Measurements from ENCODE around the gene RNASEH2A.
A peak's percentile ranks its signal among the peaks of the same experiment; 100 is the strongest.
"Not testable (repeated sequence)": the region's sequence is repeated elsewhere in the genome, so short reads cannot be mapped to it uniquely, and the experiment has no call there.

The RNASEH2A gene

DNA sequence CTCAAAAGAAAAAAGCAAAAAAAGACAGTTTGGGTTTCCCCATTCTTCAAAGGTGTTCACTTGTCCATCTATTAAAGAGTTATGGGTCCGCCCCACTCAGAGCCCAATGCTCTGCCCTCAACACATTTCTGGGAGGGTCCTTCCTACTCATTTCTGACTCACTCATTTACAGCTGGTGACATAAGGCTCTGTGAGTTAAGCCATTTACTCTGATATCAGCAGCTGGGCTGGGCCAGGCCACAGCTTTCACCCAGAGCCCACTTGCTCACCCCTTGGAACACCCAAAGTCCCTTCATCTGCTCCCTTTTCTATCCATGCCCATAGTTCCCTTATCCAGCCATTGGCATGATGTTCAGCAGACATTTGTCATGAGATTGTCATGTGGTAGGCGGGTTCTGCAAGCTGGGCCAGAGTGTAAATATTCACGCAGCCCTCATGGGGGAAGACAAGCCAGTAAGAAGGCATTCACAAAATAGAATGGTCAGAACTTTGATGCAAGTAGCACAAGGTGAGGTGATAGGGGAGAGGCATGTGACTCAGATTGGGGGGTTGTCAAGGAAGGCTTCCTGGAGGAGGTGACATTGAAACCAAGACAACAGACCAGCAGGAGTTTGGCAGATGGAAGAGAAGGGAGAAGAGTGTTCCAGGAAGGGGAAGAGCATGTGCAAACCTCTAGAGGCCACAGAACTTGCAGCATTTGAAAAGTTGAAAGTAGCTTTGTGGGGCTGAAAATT, 37.8 kb downstream of the RNASEH2A start:
- in situ Hi-C loops (cut with MboI; ENCODE audit: low pct_unique_long_range_greater_than_20kb, low sequenced_read_pairs, unreplicated experiment): loop anchor here (10.0 kb wide), 1 partner anchor 79 kb away; no protein-coding TSS in a partner anchor
- DNase-seq (ENCODE audit: low spot score): no peak
- no peak for TF ChIP-seq CTCF (IDR thresholded peaks at IDR 0.05; ENCODE audit: extremely low read depth, insufficient read depth, missing control alignments)

DNA sequence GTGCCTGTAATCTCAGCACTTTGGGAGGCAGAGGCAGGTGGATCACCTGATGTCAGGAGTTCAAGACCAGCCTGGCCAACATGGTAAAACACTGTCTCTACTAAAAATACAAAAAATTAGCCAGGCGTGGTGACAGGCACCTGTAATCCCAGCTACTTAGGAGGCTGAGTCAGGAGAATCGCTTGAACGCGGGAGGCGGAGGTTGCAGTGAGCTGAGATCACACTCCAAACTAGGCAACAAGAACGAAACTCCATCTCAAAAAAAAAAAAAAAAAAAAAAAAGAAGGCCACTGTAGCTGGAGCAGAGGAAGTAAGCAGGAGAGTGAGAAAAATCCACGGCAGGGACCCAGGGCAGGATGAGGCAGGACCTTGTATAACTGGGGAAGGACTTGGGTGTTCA, 40.2 kb downstream of the RNASEH2A start:
- not testable (repeated sequence) for DNase-seq (ENCODE audit: low spot score)
- in situ Hi-C loops (cut with MboI; ENCODE audit: low pct_unique_long_range_greater_than_20kb, low sequenced_read_pairs, unreplicated experiment): loop anchor here (10.0 kb wide), 1 partner anchor 82 kb away; no protein-coding TSS in a partner anchor

DNA sequence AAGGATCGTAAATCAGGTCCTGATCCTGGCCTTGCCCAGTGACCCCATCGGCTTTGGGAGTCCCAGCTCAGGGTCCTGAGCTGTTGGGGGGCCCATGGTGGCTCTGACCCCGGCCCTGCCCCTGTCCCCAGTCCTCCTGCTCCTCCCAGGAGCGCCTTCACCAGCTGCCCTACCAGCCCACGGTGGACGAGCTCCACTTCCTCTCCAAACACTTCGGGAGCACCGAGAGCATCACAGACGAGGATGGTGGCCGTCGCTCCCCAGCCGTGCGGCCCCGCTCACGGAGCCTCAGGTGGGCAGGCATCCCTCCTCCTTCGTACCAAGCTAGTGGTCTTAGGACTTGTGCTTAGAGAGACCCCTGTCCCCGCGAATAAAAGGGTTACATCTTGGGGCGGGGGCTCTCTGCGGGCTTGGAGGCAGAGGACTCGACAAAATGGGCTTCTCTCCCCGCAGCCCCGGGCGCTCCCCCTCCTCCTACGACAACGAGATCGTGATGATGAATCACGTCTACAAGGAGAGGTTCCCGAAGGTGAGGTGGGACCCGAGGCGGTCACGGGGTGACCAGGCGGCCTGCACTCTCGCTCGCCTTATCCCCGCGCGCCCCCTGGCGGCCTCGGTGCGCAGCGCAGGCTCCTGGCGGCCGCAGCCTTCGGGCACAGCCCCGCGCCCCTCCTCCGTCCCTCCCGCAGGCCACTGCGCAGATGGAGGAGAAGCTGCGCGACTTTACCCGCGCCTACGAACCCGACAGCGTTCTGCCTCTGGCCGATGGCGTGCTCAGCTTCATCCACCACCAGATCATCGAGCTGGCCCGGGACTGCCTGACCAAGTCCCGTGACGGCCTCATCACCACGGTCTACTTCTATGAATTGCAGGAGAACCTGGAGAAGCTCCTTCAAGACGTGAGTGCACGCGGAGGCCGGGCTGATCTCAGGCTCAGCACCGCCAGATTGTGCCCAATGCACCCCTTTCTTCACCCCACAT, 41.1 kb downstream of the RNASEH2A start:
- in situ Hi-C loops (cut with MboI; ENCODE audit: low pct_unique_long_range_greater_than_20kb, low sequenced_read_pairs, unreplicated experiment): loop anchor here (10.0 kb wide), 1 partner anchor 83 kb away; no protein-coding TSS in a partner anchor
- peak; percentile 93 for DNase-seq (ENCODE audit: low spot score)
- peak; percentile 100 for TF ChIP-seq CTCF (IDR thresholded peaks at IDR 0.05; ENCODE audit: extremely low read depth, insufficient read depth, missing control alignments)

GRCh38 chr19:12856653-12857052, 50.3 kb downstream of the RNASEH2A start:
- DNase-seq (ENCODE audit: low spot score): no peak
- in situ Hi-C loops (cut with MboI; ENCODE audit: low pct_unique_long_range_greater_than_20kb, low sequenced_read_pairs, unreplicated experiment): no loop called here
- TF ChIP-seq CTCF (IDR thresholded peaks at IDR 0.05; ENCODE audit: extremely low read depth, insufficient read depth, missing control alignments): no peak

DNA sequence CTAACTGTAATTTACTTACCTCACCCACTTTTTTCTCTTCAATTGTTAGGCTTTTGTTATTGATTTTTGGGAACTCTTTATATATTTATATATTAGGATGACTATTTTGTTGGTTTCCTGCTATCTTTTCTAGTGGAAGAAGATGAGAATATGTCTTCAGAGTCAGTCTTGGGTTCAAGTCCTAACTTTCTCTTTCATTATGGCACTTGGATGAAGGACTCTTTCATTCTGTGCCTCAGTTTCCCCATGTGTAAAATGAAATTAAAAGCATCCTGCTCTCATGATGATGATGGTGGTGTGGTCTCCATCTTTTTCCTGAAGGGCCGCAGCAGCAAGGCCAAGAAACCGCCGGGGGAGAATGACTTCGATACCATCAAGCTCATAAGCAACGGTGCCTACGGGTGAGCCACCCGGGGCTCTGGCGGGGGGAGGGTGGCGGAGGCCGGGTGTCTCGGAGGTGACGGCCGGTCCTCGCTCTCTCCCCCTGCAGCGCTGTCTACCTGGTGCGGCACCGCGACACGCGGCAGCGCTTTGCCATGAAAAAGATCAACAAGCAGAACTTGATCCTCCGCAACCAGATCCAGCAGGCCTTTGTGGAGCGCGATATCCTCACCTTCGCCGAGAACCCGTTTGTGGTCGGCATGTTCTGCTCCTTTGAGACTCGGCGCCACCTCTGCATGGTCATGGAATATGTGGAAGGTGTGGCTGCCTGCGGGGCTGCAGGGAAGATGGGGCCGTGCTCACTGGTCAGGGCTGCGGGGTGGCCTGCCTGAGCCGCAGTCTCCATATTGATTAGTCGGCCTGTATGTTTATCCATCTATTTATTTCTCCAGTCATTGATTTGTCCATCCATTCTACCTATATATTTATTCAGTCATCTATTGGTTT, 51.9 kb downstream of the RNASEH2A start:
- no peak for TF ChIP-seq CTCF (IDR thresholded peaks at IDR 0.05; ENCODE audit: extremely low read depth, insufficient read depth, missing control alignments)
- in situ Hi-C loops (cut with MboI; ENCODE audit: low pct_unique_long_range_greater_than_20kb, low sequenced_read_pairs, unreplicated experiment): no loop called here
- DNase-seq (ENCODE audit: low spot score): no peak

DNA sequence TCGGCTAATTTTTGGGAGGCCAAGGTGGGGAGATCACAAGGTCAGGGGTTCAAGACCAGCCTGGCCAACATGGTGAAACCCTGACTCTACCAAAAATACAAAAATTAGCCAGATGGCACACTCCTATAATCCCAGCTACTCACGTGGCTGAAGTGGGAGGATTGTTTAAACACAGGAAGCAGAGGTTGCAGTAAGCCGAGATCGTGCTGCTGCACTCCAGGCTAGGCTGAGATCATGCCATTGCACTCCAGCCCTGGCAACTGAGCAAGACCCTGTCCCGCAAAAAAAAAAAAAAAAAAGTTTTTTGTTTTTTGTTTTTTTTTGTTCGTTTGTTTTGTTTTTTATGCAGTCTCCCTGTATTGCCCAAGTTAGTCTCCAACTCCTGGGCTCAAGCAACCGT, 53.2 kb downstream of the RNASEH2A start:
- in situ Hi-C loops (cut with MboI; ENCODE audit: low pct_unique_long_range_greater_than_20kb, low sequenced_read_pairs, unreplicated experiment): no loop called here
- TF ChIP-seq CTCF (IDR thresholded peaks at IDR 0.05; ENCODE audit: extremely low read depth, insufficient read depth, missing control alignments): no peak
- DNase-seq (ENCODE audit: low spot score): no peak
